ENCODE measurements around the gene BAIAP2. TPM values are rescaled to one million over a fixed set of nuclear protein-coding genes. Genes with fewer than 3 reads are reported as not detected.

The BAIAP2 gene
- total RNA-seq, 2 experiments from 2014 or later: 5.9 to 6.3 TPM

GRCh38 chr17:81039854-81040758, 5.2 kb downstream of the BAIAP2 start:
- POLR2A ChIA-PET: interaction anchor here (0.6 to 1.0 kb wide), 3 partner anchors 18 to 48 kb away, joined by 3 read pairs; no protein-coding TSS in a partner anchor
- TF ChIP-seq CTCF (IDR thresholded peaks at IDR 0.05): no peak
- ATAC-seq (no peak), DNase-seq (no peak)
- Mint-ChIP-seq H3K27ac (no peak overlapping the region), H3K4me3 (no peak overlapping the region), H3K4me1 (ENCODE audit: low read depth) (peaks cover 6% of the 10 kb centered on the region), H3K36me3 (ENCODE audit: low read depth) (no peaks in the 10 kb centered on the region), H3K9me3 (no peaks in the 10 kb centered on the region), H3K27me3 (no peaks in the 10 kb centered on the region)
- CTCF ChIA-PET: interaction anchor here (0.8 to 2.1 kb wide), 3 partner anchors 16 to 62 kb away, joined by 4 to 8 read pairs (median 5); no protein-coding TSS in a partner anchor
- intact Hi-C loops (cut with micrococcal nuclease): no loop called here

- peak; percentile 62 for TF ChIP-seq CTCF (IDR thresholded peaks at IDR 0.05)
- Mint-ChIP-seq H3K27me3 (no peaks in the 10 kb centered on the region), H3K4me3 (no peak overlapping the region), H3K27ac (no peak overlapping the region), H3K36me3 (ENCODE audit: low read depth) (no peaks in the 10 kb centered on the region), H3K9me3 (no peaks in the 10 kb centered on the region), H3K4me1 (ENCODE audit: low read depth) (peaks cover 3% of the 10 kb centered on the region)
- ATAC-seq (peak; percentile 91), DNase-seq (peak; percentile 60)
- intact Hi-C loops (cut with micrococcal nuclease): no loop called here
- ChIA-PET CTCF (interaction anchor here (0.7 to 2.1 kb wide), 3 partner anchors 8 to 21 kb away, joined by 5 to 8 read pairs (median 5); no protein-coding TSS in a partner anchor), POLR2A (no interaction called here)
Observed at GRCh38 chr17:81040791-81041337, 5.9 kb downstream of the BAIAP2 start.

- no peak for TF ChIP-seq CTCF (IDR thresholded peaks at IDR 0.05)
- CTCF ChIA-PET: no interaction called here
- no peaks in the 10 kb centered on the region for H3K36me3 Mint-ChIP-seq (ENCODE audit: low read depth)
- POLR2A ChIA-PET: interaction anchor here (0.9 kb wide), 1 partner anchor 155 kb away, joined by 3 read pairs; no protein-coding TSS in a partner anchor
- peaks cover 3% of the 10 kb centered on the region for H3K4me1 Mint-ChIP-seq (ENCODE audit: low read depth)
- no peaks in the 10 kb centered on the region for H3K9me3 Mint-ChIP-seq
- H3K4me3 Mint-ChIP-seq: no peak overlapping the region
- intact Hi-C loops (cut with micrococcal nuclease): no loop called here
- no peak for ATAC-seq
- no peak overlapping the region for H3K27ac Mint-ChIP-seq
- H3K27me3 Mint-ChIP-seq: no peaks in the 10 kb centered on the region
- no peak for DNase-seq
Observed at GRCh38 chr17:81042606-81043005, 7.7 kb downstream of the BAIAP2 start.

- Mint-ChIP-seq H3K36me3 (ENCODE audit: low read depth) (no peaks in the 10 kb centered on the region), H3K27me3 (no peaks in the 10 kb centered on the region), H3K9me3 (no peaks in the 10 kb centered on the region), H3K27ac (no peak overlapping the region), H3K4me3 (no peak overlapping the region), H3K4me1 (ENCODE audit: low read depth) (peaks cover 3% of the 10 kb centered on the region)
- no peak for ATAC-seq
- CTCF ChIA-PET: no interaction called here
- intact Hi-C loops (cut with micrococcal nuclease): no loop called here
- no peak for TF ChIP-seq CTCF (IDR thresholded peaks at IDR 0.05)
- DNase-seq: no peak
- POLR2A ChIA-PET: interaction anchor here (0.9 kb wide), 1 partner anchor 156 kb away, joined by 3 read pairs; no protein-coding TSS in a partner anchor
Observed at GRCh38 chr17:81043319-81043724, 8.4 kb downstream of the BAIAP2 start.

Data from activated CD8-positive, alpha-beta T cell treated with anti-CD3 and anti-CD28 coated beads for 36 hours (primary cell).